K562 treated with DMSO at 1 percent for 4 hours (cell line): ENCODE data around the gene CAMK2A. TPM values are rescaled to one million over a fixed set of nuclear protein-coding genes. Genes with fewer than 3 reads are reported as not detected.

Experiments
- total RNA-seq: library from RNA; unstranded; fragments of 300-600 nt; gene quantifications from 2 replicates; pipeline ENCODE4 v1.2.3, GENCODE V29; 2022; ENCODE audit not compliant: insufficient read depth

Gene CAMK2A
- not detected in 2 replicates for total RNA-seq

GRCh38 chr5:150289551-150290390 is at the start of gene CAMK2A:
Gene CAMK2A (minus strand): TSS chr5:150289773. CDS start chr5:150289625, 148 bp downstream.

GRCh38 chr5:150302301-150303069 is 12.9 kb upstream of the CAMK2A start, which contains the start of gene ARSI:
Gene ARSI (minus strand): TSS chr5:150302905. CDS start chr5:150302373, 532 bp downstream.

GRCh38 chr5:150189728-150190502 is 99.7 kb downstream of the CAMK2A start, which contains the start of gene SLC6A7:
Gene SLC6A7 (plus strand): TSS chr5:150190062. CDS start chr5:150190328, 266 bp downstream.

Other genes starting within 250 kb of the CAMK2A start
- not detected in 2 replicates for gene CSF1R, start 203.2 kb downstream of the CAMK2A start, total RNA-seq
- not detected in 2 replicates for gene PDGFRB, start 133.9 kb downstream of the CAMK2A start, total RNA-seq
- not detected in 2 replicates for gene CDX1, start 123.0 kb downstream of the CAMK2A start, total RNA-seq
- gene SLC6A7, start 99.7 kb downstream of the CAMK2A start, total RNA-seq: not detected in 2 replicates
- not detected in 2 replicates for gene ARSI, start 13.1 kb upstream of the CAMK2A start, total RNA-seq
- gene TCOF1, start 67.9 kb upstream of the CAMK2A start, total RNA-seq: 33.4 and 40.7 TPM in 2 replicates
- gene CD74, start 123.1 kb upstream of the CAMK2A start, total RNA-seq: 3.6 and 4.3 TPM in 2 replicates
- 7,861 and 8,555 TPM in 2 replicates for gene RPS14, start 160.0 kb upstream of the CAMK2A start, total RNA-seq
- gene NDST1, start 218.4 kb upstream of the CAMK2A start, total RNA-seq: 20.1 and 20.6 TPM in 2 replicates